Parathyroid adenoma (tissue), 2 donors: ENCODE data around the gene TBC1D14.

Experiments used
- H2AFZ ChIP-seq: fragments of 300-600 bp; sonication (generic); one replicate; pipeline ENCODE4 v1.7.0; 2017; ENCODE audit warnings: antibody characterized with exemption, mild to moderate bottlenecking
- H3K27ac ChIP-seq: fragments of 300-600 bp; sonication (generic); one replicate; pipeline ENCODE4 v1.7.0; 2017
- H3K27me3 ChIP-seq: fragments of 300-600 bp; sonication (generic); one replicate; pipeline ENCODE4 v1.7.0; 2017; ENCODE audit warnings: low read length; ENCODE audit not compliant: control insufficient read depth, insufficient read depth
- H3K36me3 ChIP-seq: fragments of 300-600 bp; sonication (generic); one replicate; pipeline ENCODE4 v1.7.0; 2017; ENCODE audit warnings: low read length; ENCODE audit not compliant: control insufficient read depth, insufficient read depth
- H3K4me1 ChIP-seq: fragments of 300-600 bp; sonication (generic); one replicate; pipeline ENCODE4 v1.7.0; 2017; ENCODE audit warnings: control low read depth
- H3K4me2 ChIP-seq: fragments of 300-600 bp; sonication (generic); one replicate; pipeline ENCODE4 v1.7.0; 2017; ENCODE audit warnings: low read length
- H3K4me3 ChIP-seq: fragments of 300-600 bp; sonication (generic); one replicate; pipeline ENCODE4 v1.7.0; 2017; ENCODE audit warnings: low read depth, low read length
- H3K79me2 ChIP-seq: fragments of 300-600 bp; sonication (generic); one replicate; pipeline ENCODE4 v1.7.0; 2017; ENCODE audit warnings: control low read depth
- H3K9ac ChIP-seq: fragments of 300-600 bp; sonication (generic); one replicate; pipeline ENCODE4 v1.7.0; 2017; ENCODE audit warnings: mild to moderate bottlenecking
- H3K9me3 ChIP-seq: fragments of 300-600 bp; sonication (generic); one replicate; pipeline ENCODE4 v1.7.0; 2017; ENCODE audit warnings: low read length; ENCODE audit not compliant: control insufficient read depth
- CTCF ChIP-seq: fragments of 300-600 bp; sonication (generic); IDR thresholded peaks from one replicate; pipeline ENCODE4 v1.7.0; 2017; ENCODE audit warnings: antibody characterized with exemption, mild to moderate bottlenecking
- donor health status: primary hyperparathyroidism.

Gene TBC1D14

GRCh38 chr4:7055990-7056325 lies 146.3 kb downstream of the TBC1D14 start:
- TF ChIP-seq CTCF: no peak
- Histone ChIP-seq H3K9me3 (no peaks in the 10 kb centered on the region), H3K36me3 (no peaks in the 10 kb centered on the region), H3K79me2 (no peaks in the 10 kb centered on the region), H3K27me3 (no peaks in the 10 kb centered on the region), H3K4me3 (no peak overlapping the region), H3K4me1 (no peaks in the 10 kb centered on the region), H2AFZ (no peak overlapping the region), H3K4me2 (no peak overlapping the region), H3K9ac (no peak overlapping the region), H3K27ac (no peak overlapping the region)

- Histone ChIP-seq H3K9ac (no peak overlapping the region), H3K79me2 (no peaks in the 10 kb centered on the region), H3K9me3 (no peaks in the 10 kb centered on the region), H3K4me3 (no peak overlapping the region), H3K36me3 (no peaks in the 10 kb centered on the region), H3K27ac (no peak overlapping the region), H2AFZ (no peak overlapping the region), H3K4me1 (no peaks in the 10 kb centered on the region), H3K4me2 (no peak overlapping the region), H3K27me3 (no peaks in the 10 kb centered on the region)
- no peak for TF ChIP-seq CTCF
Measured at GRCh38 chr4:7058792-7059191, 149.2 kb downstream of the TBC1D14 start.

DNA sequence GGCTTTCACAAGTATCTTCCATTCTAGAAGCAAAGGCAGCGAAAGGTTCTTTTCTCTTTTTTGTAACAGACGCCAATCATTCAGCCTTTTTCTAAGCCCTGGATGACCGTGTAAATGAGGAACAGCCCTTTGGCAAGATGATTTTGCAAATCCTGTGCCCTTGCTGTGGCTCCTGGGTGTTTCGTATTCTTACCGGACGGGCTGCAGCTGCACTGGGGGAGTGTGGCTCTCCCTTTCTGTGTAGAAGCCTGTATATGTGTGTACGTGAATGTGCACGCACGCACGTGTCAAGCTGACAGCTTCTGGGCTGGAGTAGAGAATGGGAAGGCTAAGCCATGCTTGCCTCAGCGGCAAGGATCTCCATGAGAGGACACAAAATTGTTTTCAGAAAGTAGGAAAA lies 150.0 kb downstream of the TBC1D14 start:
- Histone ChIP-seq H3K36me3 (no peaks in the 10 kb centered on the region), H3K9me3 (no peaks in the 10 kb centered on the region), H3K79me2 (no peaks in the 10 kb centered on the region), H3K27me3 (no peaks in the 10 kb centered on the region), H3K4me2 (no peak overlapping the region), H3K4me3 (no peak overlapping the region), H3K27ac (no peak overlapping the region), H3K4me1 (no peaks in the 10 kb centered on the region), H2AFZ (no peak overlapping the region), H3K9ac (no peak overlapping the region)
- TF ChIP-seq CTCF: no peak

DNA sequence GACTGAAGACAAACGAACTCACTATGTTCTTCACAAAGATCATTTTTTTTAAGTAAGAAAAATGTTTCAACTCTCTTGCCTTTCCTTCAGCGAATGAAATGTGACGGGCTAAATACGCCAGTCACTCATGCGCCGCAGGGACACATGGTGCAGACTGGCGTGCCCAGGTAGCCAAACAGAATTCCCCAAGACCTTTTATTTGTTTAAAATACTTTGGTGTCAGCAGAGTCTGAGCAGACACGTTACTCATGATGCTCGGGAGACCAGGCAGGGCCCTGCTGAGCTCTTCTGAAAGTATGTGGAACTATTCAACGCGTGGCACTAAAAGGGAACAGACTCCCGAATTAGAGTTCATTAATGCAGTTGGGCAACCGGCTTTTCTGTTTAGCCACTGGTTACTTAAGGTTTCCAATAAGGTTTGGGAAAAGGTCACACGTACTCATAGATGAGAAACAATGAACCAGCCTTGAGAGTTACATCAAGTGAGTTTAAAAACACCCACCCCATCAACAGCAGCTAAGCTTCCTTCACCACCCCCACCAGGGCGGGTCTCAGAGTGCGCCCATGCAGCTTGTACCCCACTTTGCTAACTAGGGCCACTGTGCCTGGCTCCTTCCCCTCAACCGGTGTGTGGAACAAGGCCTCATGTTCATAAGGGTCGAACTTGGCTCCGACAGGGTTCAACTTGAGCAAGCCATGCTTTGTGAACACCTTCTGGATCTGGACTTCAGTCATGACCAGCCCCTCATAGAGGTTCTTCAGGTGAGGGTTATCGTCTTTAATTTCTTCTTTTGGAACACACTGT lies 150.9 kb downstream of the TBC1D14 start:
- H3K27me3 ChIP-seq: no peaks in the 10 kb centered on the region
- H3K4me2 ChIP-seq: no peak overlapping the region
- TF ChIP-seq CTCF: no peak
- H3K4me3 ChIP-seq: no peak overlapping the region
- H3K36me3 ChIP-seq: no peaks in the 10 kb centered on the region
- no peak overlapping the region for H3K9ac ChIP-seq
- no peaks in the 10 kb centered on the region for H3K9me3 ChIP-seq
- no peak overlapping the region for H3K27ac ChIP-seq
- H3K79me2 ChIP-seq: peaks cover 2% of the 10 kb centered on the region
- no peak overlapping the region for H2AFZ ChIP-seq
- H3K4me1 ChIP-seq: no peaks in the 10 kb centered on the region

DNA sequence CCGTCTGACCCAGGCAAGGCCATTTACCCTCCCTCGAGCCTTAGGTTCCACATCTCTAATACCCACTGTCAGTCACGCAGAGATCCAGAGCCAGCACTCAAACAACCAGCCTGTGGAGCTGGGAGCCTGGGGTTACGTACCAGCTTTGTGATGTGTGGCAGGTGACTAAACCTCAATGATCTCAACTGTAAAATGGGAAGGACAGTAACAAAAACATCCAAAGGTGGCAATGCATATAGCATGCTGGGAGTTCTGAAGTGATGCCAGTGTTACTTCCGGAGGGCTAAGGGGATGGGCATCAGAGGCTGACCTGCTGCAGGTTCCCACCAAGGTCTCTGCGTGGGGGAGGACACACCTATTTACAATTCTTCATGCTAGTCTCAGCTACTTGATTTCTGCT lies 152.2 kb downstream of the TBC1D14 start:
- no peak overlapping the region for H3K4me3 ChIP-seq
- H3K4me1 ChIP-seq: no peaks in the 10 kb centered on the region
- peaks cover 7% of the 10 kb centered on the region for H3K79me2 ChIP-seq
- no peak overlapping the region for H3K9ac ChIP-seq
- H3K4me2 ChIP-seq: no peak overlapping the region
- no peak for TF ChIP-seq CTCF
- no peaks in the 10 kb centered on the region for H3K9me3 ChIP-seq
- no peak overlapping the region for H3K27ac ChIP-seq
- no peaks in the 10 kb centered on the region for H3K36me3 ChIP-seq
- no peak overlapping the region for H2AFZ ChIP-seq
- H3K27me3 ChIP-seq: no peaks in the 10 kb centered on the region
